Epithelial cell of esophagus (primary cell): ENCODE data around the gene HBB.
A peak's percentile ranks its signal among the peaks of the same experiment; 100 is the strongest.

Experiments
- DNase-seq: peaks from one replicate; pipeline ENCODE4 v3.0.0; 2010; ENCODE audit warnings: low read depth
- H3K4me3 ChIP-seq: 2 replicates; pipeline ENCODE4 v1.5.1; 2011; ENCODE audit warnings: mild to moderate bottlenecking, low read length, control low read depth
- TF ChIP-seq, protein P1 (sequence below): IDR thresholded peaks from 2 replicates; pipeline ENCODE4 v1.5.1; 2011; ENCODE audit warnings: low read depth, mild to moderate bottlenecking, low read length, control low read depth, inconsistent platforms; ENCODE audit not compliant: insufficient read depth; ENCODE audit errors: missing control alignments

The HBB gene

GRCh38 chr11:5239046-5239445 is 12.2 kb upstream of the HBB start:
- peak; percentile 30 for DNase-seq
- TF ChIP-seq, protein P1, sequence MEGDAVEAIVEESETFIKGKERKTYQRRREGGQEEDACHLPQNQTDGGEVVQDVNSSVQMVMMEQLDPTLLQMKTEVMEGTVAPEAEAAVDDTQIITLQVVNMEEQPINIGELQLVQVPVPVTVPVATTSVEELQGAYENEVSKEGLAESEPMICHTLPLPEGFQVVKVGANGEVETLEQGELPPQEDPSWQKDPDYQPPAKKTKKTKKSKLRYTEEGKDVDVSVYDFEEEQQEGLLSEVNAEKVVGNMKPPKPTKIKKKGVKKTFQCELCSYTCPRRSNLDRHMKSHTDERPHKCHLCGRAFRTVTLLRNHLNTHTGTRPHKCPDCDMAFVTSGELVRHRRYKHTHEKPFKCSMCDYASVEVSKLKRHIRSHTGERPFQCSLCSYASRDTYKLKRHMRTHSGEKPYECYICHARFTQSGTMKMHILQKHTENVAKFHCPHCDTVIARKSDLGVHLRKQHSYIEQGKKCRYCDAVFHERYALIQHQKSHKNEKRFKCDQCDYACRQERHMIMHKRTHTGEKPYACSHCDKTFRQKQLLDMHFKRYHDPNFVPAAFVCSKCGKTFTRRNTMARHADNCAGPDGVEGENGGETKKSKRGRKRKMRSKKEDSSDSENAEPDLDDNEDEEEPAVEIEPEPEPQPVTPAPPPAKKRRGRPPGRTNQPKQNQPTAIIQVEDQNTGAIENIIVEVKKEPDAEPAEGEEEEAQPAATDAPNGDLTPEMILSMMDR = no peak
- H3K4me3 ChIP-seq = no peak overlapping the region

- TF ChIP-seq, protein P1 = no peak
- no peak overlapping the region for H3K4me3 ChIP-seq
- DNase-seq = no peak
Observed at GRCh38 chr11:5238486-5238885, 11.6 kb upstream of the HBB start.

- DNase-seq = no peak
- no peak overlapping the region for H3K4me3 ChIP-seq
- TF ChIP-seq, protein P1 = no peak
Observed at GRCh38 chr11:5237420-5237819, 10.5 kb upstream of the HBB start.

DNA sequence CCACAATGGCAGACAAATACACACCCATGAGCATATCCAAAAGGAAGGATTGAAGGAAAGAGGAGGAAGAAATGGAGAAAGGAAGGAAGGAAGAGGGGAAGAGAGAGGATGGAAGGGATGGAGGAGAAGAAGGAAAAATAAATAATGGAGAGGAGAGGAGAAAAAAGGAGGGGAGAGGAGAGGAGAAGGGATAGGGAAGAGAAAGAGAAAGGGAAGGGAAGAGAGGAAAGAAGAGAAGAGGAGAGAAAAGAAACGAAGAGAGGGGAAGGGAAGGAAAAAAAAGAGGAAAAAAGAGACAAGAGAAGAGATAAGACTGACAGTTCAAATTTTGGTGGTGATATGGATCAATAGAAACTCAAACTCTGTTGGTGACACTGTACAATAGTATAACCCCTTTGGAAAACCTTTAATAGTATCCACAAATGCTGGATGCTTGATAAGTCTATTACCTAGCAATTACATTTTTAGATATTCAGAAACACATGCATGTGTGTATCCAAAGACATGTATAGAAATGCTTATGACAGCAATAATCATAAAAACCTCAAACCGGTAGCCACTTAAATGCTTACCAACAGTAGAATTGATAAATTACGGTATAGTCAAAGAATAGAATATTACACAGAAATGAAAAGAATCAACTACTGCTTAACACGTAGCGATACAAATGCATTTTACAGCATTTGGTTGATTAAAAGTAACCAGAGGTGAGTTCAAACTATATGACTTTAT is 8.7 kb upstream of the HBB start:
- TF ChIP-seq, protein P1 = no peak
- H3K4me3 ChIP-seq = no peak overlapping the region
- no peak for DNase-seq

DNA sequence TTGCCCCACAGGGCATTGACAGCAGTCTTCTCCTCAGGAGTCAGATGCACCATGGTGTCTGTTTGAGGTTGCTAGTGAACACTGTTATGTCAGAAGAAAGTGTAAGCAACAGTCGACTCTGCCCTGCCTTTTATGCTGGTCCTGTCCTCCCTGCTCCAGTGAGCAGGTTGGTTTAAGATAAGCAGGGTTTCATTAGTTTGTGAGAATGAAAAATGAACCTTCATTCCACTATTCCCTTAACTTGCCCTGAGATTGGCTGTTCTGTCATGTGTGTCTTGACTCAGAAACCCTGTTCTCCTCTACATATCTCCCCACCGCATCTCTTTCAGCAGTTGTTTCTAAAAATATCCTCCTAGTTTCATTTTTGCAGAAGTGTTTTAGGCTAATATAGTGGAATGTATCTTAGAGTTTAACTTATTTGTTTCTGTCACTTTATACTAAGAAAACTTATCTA is 7.5 kb upstream of the HBB start, which contains the start of gene HBD:
Gene HBD, minus strand, starts transcription at position 103 of the 454 bp plus-strand sequence. Its CDS starts 50 bp downstream, at position 53.
- TF ChIP-seq, protein P1 = no peak
- no peak within 1 kb of the TSS for H3K4me3 ChIP-seq
- no peak for DNase-seq

DNA sequence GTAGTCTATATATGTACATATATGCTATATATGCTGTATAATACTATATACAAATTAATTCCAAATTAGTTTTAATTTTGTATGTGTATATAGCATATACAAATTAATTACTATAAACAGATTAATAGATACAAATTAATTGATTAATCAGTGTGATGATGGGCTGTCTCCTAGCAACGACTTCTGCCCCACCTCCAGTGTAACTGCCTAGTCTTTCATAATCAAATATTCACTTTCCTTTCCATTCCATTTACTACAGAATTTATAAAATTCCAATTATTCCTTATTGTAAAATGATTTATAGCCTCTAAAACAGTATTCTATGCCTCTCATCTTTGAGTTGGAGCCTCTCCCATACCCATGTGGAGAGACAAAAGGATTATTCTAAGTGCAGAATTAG is 6.4 kb upstream of the HBB start:
- TF ChIP-seq, protein P1 = no peak
- no peak for DNase-seq
- H3K4me3 ChIP-seq = no peak overlapping the region

- H3K4me3 ChIP-seq = no peak overlapping the region
- no peak for DNase-seq
- TF ChIP-seq, protein P1 = no peak
Observed at GRCh38 chr11:5232821-5233220, 6.0 kb upstream of the HBB start.
